Measurements from ENCODE around the gene KCTD19. TPM values are rescaled to one million over a fixed set of nuclear protein-coding genes. Genes with fewer than 3 reads are reported as not detected.

Gene KCTD19
- polyA plus RNA-seq, 1 donor (not counting 4 experiments of a cell fraction or from before 2014, with no cell fraction given) = not detected

GRCh38 chr16:67329901-67330300 lies 3.4 kb upstream of the KCTD19 start:
- DNase-seq (ENCODE audit: low read depth, low spot score) (no peak), FAIRE-seq (no peak)
- H3K27ac ChIP-seq (ENCODE audit: control insufficient read depth, insufficient read depth, low read length) = no peak overlapping the region
- H3K4me2 ChIP-seq (ENCODE audit: control insufficient read depth, extremely low read depth, insufficient read depth, low read depth, low read length) = no peak overlapping the region
- no peak overlapping the region for H3K9ac ChIP-seq (ENCODE audit: control insufficient read depth, extremely low read depth, insufficient read depth, low read length)
- peaks cover 3% of the 10 kb centered on the region for H3K4me1 ChIP-seq (ENCODE audit: control insufficient read depth, extremely low read depth, insufficient read depth, low read length)
- no peak overlapping the region for H2AFZ ChIP-seq (ENCODE audit: control insufficient read depth, low read length)
- H3K9me1 ChIP-seq (ENCODE audit: control insufficient read depth, extremely low read depth, insufficient read depth, low read length) = no peaks in the 10 kb centered on the region
- no peak for TF ChIP-seq EZH2 (IDR thresholded peaks at IDR 0.05; ENCODE audit: low read length)
- TF ChIP-seq, protein P1, sequence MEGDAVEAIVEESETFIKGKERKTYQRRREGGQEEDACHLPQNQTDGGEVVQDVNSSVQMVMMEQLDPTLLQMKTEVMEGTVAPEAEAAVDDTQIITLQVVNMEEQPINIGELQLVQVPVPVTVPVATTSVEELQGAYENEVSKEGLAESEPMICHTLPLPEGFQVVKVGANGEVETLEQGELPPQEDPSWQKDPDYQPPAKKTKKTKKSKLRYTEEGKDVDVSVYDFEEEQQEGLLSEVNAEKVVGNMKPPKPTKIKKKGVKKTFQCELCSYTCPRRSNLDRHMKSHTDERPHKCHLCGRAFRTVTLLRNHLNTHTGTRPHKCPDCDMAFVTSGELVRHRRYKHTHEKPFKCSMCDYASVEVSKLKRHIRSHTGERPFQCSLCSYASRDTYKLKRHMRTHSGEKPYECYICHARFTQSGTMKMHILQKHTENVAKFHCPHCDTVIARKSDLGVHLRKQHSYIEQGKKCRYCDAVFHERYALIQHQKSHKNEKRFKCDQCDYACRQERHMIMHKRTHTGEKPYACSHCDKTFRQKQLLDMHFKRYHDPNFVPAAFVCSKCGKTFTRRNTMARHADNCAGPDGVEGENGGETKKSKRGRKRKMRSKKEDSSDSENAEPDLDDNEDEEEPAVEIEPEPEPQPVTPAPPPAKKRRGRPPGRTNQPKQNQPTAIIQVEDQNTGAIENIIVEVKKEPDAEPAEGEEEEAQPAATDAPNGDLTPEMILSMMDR (optimal IDR thresholded peaks at IDR 0.05 in 1 of 3, IDR thresholded peaks at IDR 0.05 in 1 of 3, conservative IDR thresholded peaks at IDR 0.05 in 1 of 3; ENCODE audit: extremely low read depth in 1 of 3, insufficient read depth in 2 of 3, low read length in 3 of 3) = no peak
- H3K36me3 ChIP-seq (ENCODE audit: control insufficient read depth in 2 of 2, extremely low read depth in 1 of 2, insufficient read depth in 2 of 2, low read length in 2 of 2) = no peaks in the 10 kb centered on the region
- no peaks in the 10 kb centered on the region for H3K9me3 ChIP-seq (ENCODE audit: control insufficient read depth, low read depth, low read length)
- H4K20me1 ChIP-seq (ENCODE audit: control insufficient read depth, extremely low read depth, insufficient read depth, low read length) = no peaks in the 10 kb centered on the region
- H3K4me3 ChIP-seq (ENCODE audit: control insufficient read depth in 2 of 3, extremely low read depth in 1 of 3, insufficient read depth in 2 of 3, low read depth in 1 of 3, low read length in 3 of 3) = no peak overlapping the region
- dilution Hi-C loops (cut with MboI; ENCODE audit: extremely low pct_ligation_motif_present, low sequenced_read_pairs) = no loop called here
- no peaks in the 10 kb centered on the region for H3K79me2 ChIP-seq (ENCODE audit: control insufficient read depth, insufficient read depth, low read length)
- peaks cover 17% of the 10 kb centered on the region for H3K27me3 ChIP-seq (ENCODE audit: control insufficient read depth, extremely low read depth, insufficient read depth, low read length)

DNA sequence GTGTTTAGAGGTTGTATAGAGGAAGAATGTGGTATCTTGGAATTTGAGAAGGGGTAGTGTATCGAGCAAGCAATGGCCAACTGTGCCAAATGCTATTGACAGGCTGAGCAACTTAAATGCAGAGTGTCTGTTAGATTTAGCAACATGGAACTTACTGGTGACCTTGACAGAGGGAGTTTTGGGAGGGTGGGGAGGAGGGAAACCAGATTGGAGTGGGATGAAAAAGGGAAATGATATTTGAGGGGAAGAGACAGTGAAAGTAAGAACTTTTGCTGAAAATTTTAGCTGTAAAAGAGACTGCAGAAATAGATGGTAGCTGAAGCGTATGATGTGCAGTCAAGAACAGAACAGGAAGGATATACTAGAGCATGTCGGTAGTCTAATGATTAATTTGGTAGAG lies 1.2 kb upstream of the KCTD19 start:
- Histone ChIP-seq H3K79me2 (ENCODE audit: control insufficient read depth, insufficient read depth, low read length) (no peaks in the 10 kb centered on the region), H3K9ac (ENCODE audit: control insufficient read depth, extremely low read depth, insufficient read depth, low read length) (no peak overlapping the region), H3K9me3 (ENCODE audit: control insufficient read depth, low read depth, low read length) (no peaks in the 10 kb centered on the region), H3K4me3 (ENCODE audit: control insufficient read depth in 2 of 3, extremely low read depth in 1 of 3, insufficient read depth in 2 of 3, low read depth in 1 of 3, low read length in 3 of 3) (no peak overlapping the region), H3K4me1 (ENCODE audit: control insufficient read depth, extremely low read depth, insufficient read depth, low read length) (peaks cover 3% of the 10 kb centered on the region), H3K27ac (ENCODE audit: control insufficient read depth, insufficient read depth, low read length) (no peak overlapping the region), H4K20me1 (ENCODE audit: control insufficient read depth, extremely low read depth, insufficient read depth, low read length) (no peaks in the 10 kb centered on the region), H2AFZ (ENCODE audit: control insufficient read depth, low read length) (no peak overlapping the region), H3K27me3 (ENCODE audit: control insufficient read depth, extremely low read depth, insufficient read depth, low read length) (peaks cover 17% of the 10 kb centered on the region), H3K9me1 (ENCODE audit: control insufficient read depth, extremely low read depth, insufficient read depth, low read length) (no peaks in the 10 kb centered on the region), H3K36me3 (ENCODE audit: control insufficient read depth in 2 of 2, extremely low read depth in 1 of 2, insufficient read depth in 2 of 2, low read length in 2 of 2) (no peaks in the 10 kb centered on the region), H3K4me2 (ENCODE audit: control insufficient read depth, extremely low read depth, insufficient read depth, low read depth, low read length) (no peak overlapping the region)
- dilution Hi-C loops (cut with MboI; ENCODE audit: extremely low pct_ligation_motif_present, low sequenced_read_pairs) = no loop called here
- DNase-seq (ENCODE audit: low read depth, low spot score) (no peak), FAIRE-seq (no peak)
- no peak for TF ChIP-seq EZH2 (IDR thresholded peaks at IDR 0.05; ENCODE audit: low read length)
- TF ChIP-seq, protein P1 (optimal IDR thresholded peaks at IDR 0.05 in 1 of 3, IDR thresholded peaks at IDR 0.05 in 1 of 3, conservative IDR thresholded peaks at IDR 0.05 in 1 of 3; ENCODE audit: extremely low read depth in 1 of 3, insufficient read depth in 2 of 3, low read length in 3 of 3) = no peak

All from keratinocyte (primary cell).